ENCODE data around the gene PDXDC1.
A peak's percentile ranks its signal among the peaks of the same experiment; 100 is the strongest.
"Not testable (repeated sequence)": the region's sequence is repeated elsewhere in the genome, so short reads cannot be mapped to it uniquely, and the experiment has no call there.

PDXDC1 gene

GRCh38 chr16:15028801-15029698 is 54.2 kb downstream of the PDXDC1 start:
- DNase-seq: peak in 1 of 2 donors; percentile 74
- Histone ChIP-seq H3K36me3 (peaks cover 38 to 69% (median 66%) of the 10 kb centered on the region in 3 donors), H3K4me1 (peaks cover 0 to 39% (median 7%) of the 10 kb centered on the region in 4 donors), H3K27ac (peak overlapping the region; percentile 13 to 45)
- H3K27me3 ChIP-seq; H3K9me3 ChIP-seq; intact Hi-C loops (cut with DNase I; ENCODE audit: low total_unique reads); H3K4me3 ChIP-seq: not testable (repeated sequence)

GRCh38 chr16:15029749-15030148 is 54.9 kb downstream of the PDXDC1 start:
- peak overlapping the region in 1 of 2 donors; percentile 45 for H3K27ac ChIP-seq
- H3K36me3 ChIP-seq: peaks cover 45 to 69% (median 66%) of the 10 kb centered on the region in 3 donors
- H3K27me3 ChIP-seq; DNase-seq; intact Hi-C loops (cut with DNase I; ENCODE audit: low total_unique reads); H3K9me3 ChIP-seq; H3K4me3 ChIP-seq: not testable (repeated sequence)
- peaks cover 0 to 32% (median 7%) of the 10 kb centered on the region in 4 donors for H3K4me1 ChIP-seq

- Histone ChIP-seq H3K9me3 (no peaks in the 10 kb centered on the region), H3K27me3 (no peaks in the 10 kb centered on the region), H3K4me1 (peaks cover 0 to 19% (median 3%) of the 10 kb centered on the region in 4 donors), H3K27ac (no peak overlapping the region), H3K36me3 (peaks cover 56 to 80% (median 77%) of the 10 kb centered on the region in 3 donors), H3K4me3 (no peak overlapping the region)
- TF ChIP-seq, protein P1, sequence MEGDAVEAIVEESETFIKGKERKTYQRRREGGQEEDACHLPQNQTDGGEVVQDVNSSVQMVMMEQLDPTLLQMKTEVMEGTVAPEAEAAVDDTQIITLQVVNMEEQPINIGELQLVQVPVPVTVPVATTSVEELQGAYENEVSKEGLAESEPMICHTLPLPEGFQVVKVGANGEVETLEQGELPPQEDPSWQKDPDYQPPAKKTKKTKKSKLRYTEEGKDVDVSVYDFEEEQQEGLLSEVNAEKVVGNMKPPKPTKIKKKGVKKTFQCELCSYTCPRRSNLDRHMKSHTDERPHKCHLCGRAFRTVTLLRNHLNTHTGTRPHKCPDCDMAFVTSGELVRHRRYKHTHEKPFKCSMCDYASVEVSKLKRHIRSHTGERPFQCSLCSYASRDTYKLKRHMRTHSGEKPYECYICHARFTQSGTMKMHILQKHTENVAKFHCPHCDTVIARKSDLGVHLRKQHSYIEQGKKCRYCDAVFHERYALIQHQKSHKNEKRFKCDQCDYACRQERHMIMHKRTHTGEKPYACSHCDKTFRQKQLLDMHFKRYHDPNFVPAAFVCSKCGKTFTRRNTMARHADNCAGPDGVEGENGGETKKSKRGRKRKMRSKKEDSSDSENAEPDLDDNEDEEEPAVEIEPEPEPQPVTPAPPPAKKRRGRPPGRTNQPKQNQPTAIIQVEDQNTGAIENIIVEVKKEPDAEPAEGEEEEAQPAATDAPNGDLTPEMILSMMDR (IDR thresholded peaks at IDR 0.05): no peak
- no peak for DNase-seq
- intact Hi-C loops (cut with DNase I; ENCODE audit: low total_unique reads): no loop called here
Observed at GRCh38 chr16:15031179-15031578, 56.4 kb downstream of the PDXDC1 start.

GRCh38 chr16:15031586-15031985 is 56.8 kb downstream of the PDXDC1 start:
- DNase-seq: no peak
- peaks cover 60 to 84% (median 81%) of the 10 kb centered on the region in 3 donors for H3K36me3 ChIP-seq
- TF ChIP-seq, protein P1 (IDR thresholded peaks at IDR 0.05): no peak
- H3K4me1 ChIP-seq: peaks cover 0 to 18% (median 3%) of the 10 kb centered on the region in 4 donors
- intact Hi-C loops (cut with DNase I; ENCODE audit: low total_unique reads): no loop called here
- no peak overlapping the region for H3K4me3 ChIP-seq
- H3K27me3 ChIP-seq: no peaks in the 10 kb centered on the region
- H3K27ac ChIP-seq: no peak overlapping the region
- H3K9me3 ChIP-seq: no peaks in the 10 kb centered on the region

DNA sequence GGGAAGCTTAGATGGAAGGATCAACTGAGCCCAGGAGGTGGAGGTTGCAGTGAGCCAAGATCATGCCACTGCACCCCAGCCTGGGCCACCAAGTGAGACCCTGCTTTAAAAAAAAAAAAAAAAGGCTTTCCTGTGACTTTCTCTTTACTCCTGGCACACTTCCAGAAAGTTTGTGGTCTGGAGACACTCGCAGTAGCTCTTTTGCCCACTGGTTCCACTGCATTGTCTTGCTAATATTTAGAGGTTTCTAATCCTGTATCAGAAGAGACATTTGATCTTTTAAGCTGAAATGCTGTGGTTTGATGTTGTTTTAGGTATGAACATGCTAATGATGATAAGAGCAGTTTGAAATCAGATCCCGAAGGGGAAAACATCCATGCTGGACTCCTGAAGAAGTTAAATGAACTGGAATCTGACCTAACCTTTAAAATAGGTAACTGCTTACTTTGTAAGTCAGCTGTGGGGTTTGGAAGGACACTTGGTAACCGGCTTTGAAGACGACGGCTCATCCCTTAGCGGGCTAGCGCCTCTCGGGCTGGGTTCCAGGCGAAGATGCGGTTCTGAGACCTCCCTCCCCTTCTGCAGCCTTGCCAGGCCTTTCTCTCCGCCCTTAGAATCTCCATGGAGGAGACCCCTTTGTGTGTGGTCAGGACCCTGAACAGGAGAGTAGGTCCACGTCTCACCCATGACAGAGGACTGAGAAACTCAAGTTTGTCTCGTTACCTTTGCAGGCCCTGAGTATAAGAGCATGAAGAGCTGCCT is 57.9 kb downstream of the PDXDC1 start:
- DNase-seq: no peak

GRCh38 chr16:15033309-15033707 is 58.5 kb downstream of the PDXDC1 start:
- TF ChIP-seq, protein P1 (IDR thresholded peaks at IDR 0.05): no peak
- intact Hi-C loops (cut with DNase I; ENCODE audit: low total_unique reads): no loop called here
- Histone ChIP-seq H3K4me1 (peaks cover 0 to 14% (median 1%) of the 10 kb centered on the region in 4 donors), H3K27ac (no peak overlapping the region), H3K27me3 (no peaks in the 10 kb centered on the region), H3K4me3 (no peak overlapping the region), H3K9me3 (no peaks in the 10 kb centered on the region), H3K36me3 (peaks cover 73 to 93% (median 93%) of the 10 kb centered on the region in 3 donors)
- no peak for DNase-seq

More for the DNA sequence above, 57.9 kb downstream of the PDXDC1 start:
- Histone ChIP-seq H3K27me3 (no peaks in the 10 kb centered on the region), H3K4me3 (no peak overlapping the region), H3K27ac (no peak overlapping the region), H3K9me3 (no peaks in the 10 kb centered on the region), H3K4me1 (peaks cover 0 to 15% (median 1%) of the 10 kb centered on the region in 4 donors), H3K36me3 (peaks cover 68 to 89% (median 88%) of the 10 kb centered on the region in 3 donors)
- intact Hi-C loops (cut with DNase I; ENCODE audit: low total_unique reads): no loop called here
- TF ChIP-seq, protein P1 (IDR thresholded peaks at IDR 0.05): no peak
